ENCODE measurements around the gene MERTK.

The MERTK gene

GRCh38 chr2:111977240-111977639, 78.8 kb downstream of the MERTK start:
- no peak for DNase-seq (ENCODE audit: low spot score)

GRCh38 chr2:111978452-111979170, 80.2 kb downstream of the MERTK start:
- DNase-seq (ENCODE audit: low spot score), result no peak

- DNase-seq (ENCODE audit: low spot score), result no peak
Measured at GRCh38 chr2:111981666-111982065, 83.3 kb downstream of the MERTK start.

- no peak for DNase-seq (ENCODE audit: low spot score)
Measured at GRCh38 chr2:111982822-111983221, 84.4 kb downstream of the MERTK start.

- DNase-seq (ENCODE audit: low spot score), result no peak
Measured at GRCh38 chr2:111983478-111984212, 85.2 kb downstream of the MERTK start.

GRCh38 chr2:111984213-111984604, 85.8 kb downstream of the MERTK start:
- DNase-seq (ENCODE audit: low spot score), result no peak

GRCh38 chr2:111985514-111985913, 87.1 kb downstream of the MERTK start:
- DNase-seq (ENCODE audit: low spot score), result no peak

GRCh38 chr2:111986116-111986900, 87.9 kb downstream of the MERTK start:
- no peak for DNase-seq (ENCODE audit: low spot score)

GRCh38 chr2:111990375-111990774, 92.0 kb downstream of the MERTK start:
- DNase-seq (ENCODE audit: low spot score), result no peak

- DNase-seq (ENCODE audit: low spot score), result no peak
Measured at GRCh38 chr2:111990856-111991255, 92.4 kb downstream of the MERTK start.

- DNase-seq (ENCODE audit: low spot score), result no peak
Measured at GRCh38 chr2:111994042-111994441, 95.6 kb downstream of the MERTK start.

- DNase-seq (ENCODE audit: low spot score), result no peak
Measured at GRCh38 chr2:111995148-111995547, 96.7 kb downstream of the MERTK start.

GRCh38 chr2:111999809-112000208, 101.4 kb downstream of the MERTK start:
- DNase-seq (ENCODE audit: low spot score), result no peak

- DNase-seq (ENCODE audit: low spot score), result no peak
Measured at GRCh38 chr2:112000399-112001135, 102.2 kb downstream of the MERTK start.

- DNase-seq (ENCODE audit: low spot score), result no peak
Measured at GRCh38 chr2:112001136-112001715, 102.8 kb downstream of the MERTK start.

GRCh38 chr2:112001942-112002341, 103.5 kb downstream of the MERTK start:
- no peak for DNase-seq (ENCODE audit: low spot score)

GRCh38 chr2:112003576-112004252, 105.3 kb downstream of the MERTK start:
- no peak for DNase-seq (ENCODE audit: low spot score)

- DNase-seq (ENCODE audit: low spot score), result peak; percentile 53
Measured at GRCh38 chr2:112004253-112004645, 105.8 kb downstream of the MERTK start.

GRCh38 chr2:112005406-112006075, 107.1 kb downstream of the MERTK start:
- no peak for DNase-seq (ENCODE audit: low spot score)

- DNase-seq (ENCODE audit: low spot score), result no peak
Measured at GRCh38 chr2:112006076-112006410, 107.6 kb downstream of the MERTK start.

- DNase-seq (ENCODE audit: low spot score), result no peak
Measured at GRCh38 chr2:112007493-112007892, 109.1 kb downstream of the MERTK start.
